Lung (tissue), 13 donors: ENCODE measurements around the gene CIART. TPM values are rescaled to one million over a fixed set of nuclear protein-coding genes. Genes with fewer than 3 reads are reported as not detected.
A peak's percentile ranks its signal among the peaks of the same experiment; 100 is the strongest.

Experiments used
- ATAC-seq: fragments of 200-7000 bp; cut with Tn5 transposase; one replicate; pipeline ENCODE4 v1.9.1; 2020; ENCODE audit warnings: moderate number of reproducible peaks; ENCODE audit not compliant: insufficient read depth, low FRiP score
- DNase-seq, 3 donors: peaks; one replicate each; pipeline ENCODE4 v3.0.0-alpha.2; 2013 to 2017
- H3K27ac ChIP-seq, 2 donors: one replicate each; pipeline ENCODE4 v1.5.1; 2013; ENCODE audit warnings: mild to moderate bottlenecking in 2 of 2, moderate library complexity in 2 of 2, control low read depth in 1 of 2, inconsistent platforms in 1 of 2, low read depth in 1 of 2, low read length in 1 of 2
- H3K27me3 ChIP-seq, 3 donors: one replicate each; pipeline ENCODE4 v1.5.1; 2013; ENCODE audit warnings: low read length in 2 of 3; ENCODE audit not compliant: control insufficient read depth in 3 of 3, insufficient read depth in 3 of 3
- H3K36me3 ChIP-seq, 4 donors: one replicate each; pipeline ENCODE4 v1.5.1; 2013; ENCODE audit warnings: low read length in 4 of 4, mild to moderate bottlenecking in 1 of 4, moderate library complexity in 1 of 4; ENCODE audit not compliant: control insufficient read depth in 4 of 4, insufficient read depth in 4 of 4
- H3K4me1 ChIP-seq, 5 donors: one replicate each; pipeline ENCODE4 v1.5.1; 2013; ENCODE audit warnings: low read length in 5 of 5, mild to moderate bottlenecking in 2 of 5, moderate library complexity in 1 of 5; ENCODE audit not compliant: control insufficient read depth in 5 of 5, insufficient read depth in 5 of 5
- H3K4me3 ChIP-seq: one replicate; pipeline ENCODE4 v1.5.1; 2013; ENCODE audit warnings: mild to moderate bottlenecking, control low read depth, moderate library complexity
- H3K9ac ChIP-seq, 2 donors: one replicate each; pipeline ENCODE4 v1.5.1; 2013; ENCODE audit warnings: low read length in 2 of 2, control low read depth in 1 of 2; ENCODE audit not compliant: insufficient read depth in 1 of 2
- H3K9me3 ChIP-seq, 4 donors: one replicate each; pipeline ENCODE4 v1.5.1; 2013; ENCODE audit warnings: low read length in 3 of 4, mild to moderate bottlenecking in 1 of 4, moderate library complexity in 1 of 4; ENCODE audit not compliant: control insufficient read depth in 4 of 4, insufficient read depth in 3 of 4
- CTCF ChIP-seq: IDR thresholded peaks from 2 replicates; pipeline ENCODE4 v1.5.1; 2012; ENCODE audit warnings: mild to moderate bottlenecking; ENCODE audit errors: control extremely low read depth, extremely low read depth
- WGBS, 2 donors: extraction: QIAGEN DNeasy Blood & Tissue Kit; methylation state at CpG; one replicate each; pipeline ENCODE4 v1.1.7; 2013; 5-methylcytosine and 5-hydroxymethylcytosine counted together
- polyA plus RNA-seq, 2 donors: library from polyadenylated mRNA; stranded (reverse); fragments of 200-250 nt; gene quantifications; one replicate each; pipeline ENCODE4 v1.2.1, GENCODE V29; 2013
- small RNA-seq: library from RNA; depleted of rRNA; stranded (forward); fragments of <200 nt; gene quantifications from one replicate; pipeline ENCODE3, GENCODE V24; 2014; ENCODE audit warnings: low replicate concordance
- total RNA-seq, 2 donors: library from RNA; depleted of rRNA in 1 of 2; stranded (reverse); fragments of >200 nt in 1 of 2; gene quantifications; one replicate each; pipeline ENCODE4 v1.2.1, GENCODE V29; 2014 to 2021
- donor health status: control.
- donor health status: control.
- donor health status: Bipolar disorder and iron deficiency.
- donor health status: healthy.
- donor health status: DM: yes; HTN: yes; CAD: no.

Gene CIART
- total and polyA plus RNA-seq, 4 donors, result 1.3 to 8.0 (median 4.9) TPM

GRCh38 chr1:150322310-150322709 is 40.0 kb downstream of the CIART start:
- H3K9ac ChIP-seq, result peak overlapping the region; percentile 86 to 91
- 33 to 66% methylated on average over 3 of the region's 3 CpGs for WGBS, 2 donors
- no peaks in the 10 kb centered on the region for H3K9me3 ChIP-seq
- TF ChIP-seq CTCF, result no peak
- no peaks in the 10 kb centered on the region for H3K27me3 ChIP-seq
- peaks cover 0 to 8% (median 5%) of the 10 kb centered on the region in 5 donors for H3K4me1 ChIP-seq
- peak in 2 of 3 donors; percentile 1 to 2 for DNase-seq
- ATAC-seq, result no peak
- peaks cover 6 to 25% (median 13%) of the 10 kb centered on the region in 4 donors for H3K36me3 ChIP-seq
- no peak overlapping the region for H3K27ac ChIP-seq
- no peak overlapping the region for H3K4me3 ChIP-seq

GRCh38 chr1:150332651-150333290 is 50.4 kb downstream of the CIART start:
- no peak overlapping the region for H3K27ac ChIP-seq
- 92 to 95% methylated on average over 7 of the region's 7 CpGs for WGBS, 2 donors
- H3K4me1 ChIP-seq, result no peaks in the 10 kb centered on the region
- ATAC-seq, result no peak
- H3K36me3 ChIP-seq, result peaks cover 41 to 56% (median 49%) of the 10 kb centered on the region in 4 donors
- no peak for TF ChIP-seq CTCF
- H3K4me3 ChIP-seq, result no peak overlapping the region
- no peaks in the 10 kb centered on the region for H3K9me3 ChIP-seq
- no peak for DNase-seq
- H3K27me3 ChIP-seq, result no peaks in the 10 kb centered on the region
- H3K9ac ChIP-seq, result no peak overlapping the region

Small RNAs within 50 kb of the gene (small RNA-seq; reads per million reads assigned to genes)
- gene RNU2-17P, result 1.1 reads per million, percentile 83 among the genes with 10 or more reads in this experiment

Other genes starting within 250 kb of the CIART start
- gene VPS45, start 214.8 kb upstream of the CIART start, total RNA-seq, result 10 to 100 TPM; 31.0 to 86.7 TPM
- 10 to 100 TPM; 16.3 to 21.1 TPM for gene VPS45, start 214.8 kb upstream of the CIART start, polyA plus RNA-seq
- 10 to 100 TPM; 41.6 to 60.6 TPM for gene PLEKHO1, start 132.6 kb upstream of the CIART start, total RNA-seq
- 10 to 100 TPM; 59.7 to 88.0 TPM for gene PLEKHO1, start 132.6 kb upstream of the CIART start, polyA plus RNA-seq
- gene ANP32E, start 46.4 kb upstream of the CIART start, total RNA-seq, result 10 to 100 TPM; 28.6 to 37.7 TPM
- gene ANP32E, start 46.4 kb upstream of the CIART start, polyA plus RNA-seq, result 10 to 100 TPM; 20.8 to 39.1 TPM
- under 1 TPM; 0.14 to 0.40 TPM for gene CA14, start 24.8 kb upstream of the CIART start, total RNA-seq
- gene CA14, start 24.8 kb upstream of the CIART start, polyA plus RNA-seq, result under 1 TPM; 0.19 to 0.30 TPM
- 100 to 1,000 TPM in 1 of 2 donors, 10 to 100 TPM in 1; 95.0 to 142 TPM for gene APH1A, start 13.5 kb upstream of the CIART start, total RNA-seq
- gene APH1A, start 13.5 kb upstream of the CIART start, polyA plus RNA-seq, result 100 to 1,000 TPM; 128 to 164 TPM
- 10 to 100 TPM in 1 of 2 donors, 1 to 10 TPM in 1; 7.0 to 39.6 TPM for gene C1orf54, start 9.8 kb upstream of the CIART start, total RNA-seq
- 10 to 100 TPM in 1 of 2 donors, 1 to 10 TPM in 1; 9.7 to 21.3 TPM for gene C1orf54, start 9.8 kb upstream of the CIART start, polyA plus RNA-seq
- gene MRPS21, start 11.3 kb downstream of the CIART start, total RNA-seq, result 10 to 100 TPM; 31.4 to 53.1 TPM
- 100 to 1,000 TPM in 1 of 2 donors, 10 to 100 TPM in 1; 48.5 to 169 TPM for gene MRPS21, start 11.3 kb downstream of the CIART start, polyA plus RNA-seq
- gene PRPF3, start 39.0 kb downstream of the CIART start, total RNA-seq, result 10 to 100 TPM; 52.8 to 89.6 TPM
- 10 to 100 TPM; 33.2 to 36.8 TPM for gene PRPF3, start 39.0 kb downstream of the CIART start, polyA plus RNA-seq
- 10 to 100 TPM; 22.2 to 27.8 TPM for gene RPRD2, start 81.6 kb downstream of the CIART start, total RNA-seq
- gene RPRD2, start 81.6 kb downstream of the CIART start, polyA plus RNA-seq, result 1 to 10 TPM; 7.1 to 7.2 TPM
- gene TARS2, start 204.9 kb downstream of the CIART start, total RNA-seq, result 10 to 100 TPM; 15.2 to 20.5 TPM
- 10 to 100 TPM; 14.3 to 14.5 TPM for gene TARS2, start 204.9 kb downstream of the CIART start, polyA plus RNA-seq
- 10 to 100 TPM in 1 of 2 donors, 1 to 10 TPM in 1; 1.2 to 20.0 TPM for gene ECM1, start 225.6 kb downstream of the CIART start, total RNA-seq
- 10 to 100 TPM in 1 of 2 donors, 1 to 10 TPM in 1; 9.0 to 12.3 TPM for gene ECM1, start 225.6 kb downstream of the CIART start, polyA plus RNA-seq
- not detected for gene FALEC, start 233.2 kb downstream of the CIART start, total RNA-seq
- gene FALEC, start 233.2 kb downstream of the CIART start, polyA plus RNA-seq, result under 1 TPM in 1 of 2 donors, not detected in 1; 0.09 TPM